IMR-90 (cell line): ENCODE measurements around the gene FAHD2A. TPM values are rescaled to one million over a fixed set of nuclear protein-coding genes. Genes with fewer than 3 reads are reported as not detected.

Source experiments
- ATAC-seq: fragments of 200-7000 bp; cut with Tn5 transposase; 2 replicates; pipeline ENCODE4 v1.9.1; 2020; ENCODE audit warnings: low read depth, mild to moderate bottlenecking, moderate library complexity
- BruUV-seq: library from RNA; stranded (reverse); fragments of 400-500 nt; replicated peaks from 2 replicates; lab custom pipeline; 2021; lab: Mats Ljungman, UMichigan
- CTCF ChIA-PET: fragments of 300-600 bp; formaldehyde crosslinking; extraction: SDS; loops from one replicate; lab custom pipeline; 2021; ENCODE audit warnings: antibody characterized with exemption; lab: Yijun Ruan, JAX
- POLR2A ChIA-PET: fragments of 300-600 bp; sonication (Branson Sonifier 250); formaldehyde crosslinking; loops from one replicate; lab custom pipeline; 2022; ENCODE audit warnings: antibody characterized with exemption; ENCODE audit not compliant: unreplicated experiment; lab: Charles Lee
- DNase-seq: peaks from one replicate; pipeline ENCODE4 v3.0.0; 2013
- H2AFZ ChIP-seq: replicated peaks from 2 replicates; pipeline ENCODE3; 2013; ENCODE audit warnings: low read length, mild to moderate bottlenecking; ENCODE audit not compliant: poor library complexity
- H2AK5ac ChIP-seq: 2 replicates; pipeline ENCODE4 v1.6.1; 2013; ENCODE audit warnings: low read depth, low read length, inconsistent platforms
- H2AK9ac ChIP-seq: replicated peaks from 2 replicates; pipeline ENCODE3; 2013; ENCODE audit warnings: mild to moderate bottlenecking, low read depth, low read length, moderate library complexity; ENCODE audit not compliant: poor library complexity
- H2BK120ac ChIP-seq: 2 replicates; pipeline ENCODE4 v1.6.1; 2013; ENCODE audit warnings: low read depth, low read length, inconsistent platforms
- H2BK15ac ChIP-seq: 3 replicates; pipeline ENCODE4 v1.6.1; 2013; ENCODE audit warnings: low read depth, low read length, inconsistent platforms
- H2BK20ac ChIP-seq: 2 replicates; pipeline ENCODE4 v1.6.1; 2013; ENCODE audit warnings: low read depth, mild to moderate bottlenecking, inconsistent platforms, low read length, moderate library complexity
- H2BK5ac ChIP-seq: 2 replicates; pipeline ENCODE4 v1.6.1; 2013; ENCODE audit warnings: mild to moderate bottlenecking, low read depth, low read length, inconsistent platforms; ENCODE audit not compliant: poor library complexity, severe bottlenecking
- H3K14ac ChIP-seq: replicated peaks from 2 replicates; pipeline ENCODE4 v1.6.1; 2013; ENCODE audit warnings: low read depth, low read length, inconsistent platforms
- H3K18ac ChIP-seq: 2 replicates; pipeline ENCODE4 v1.6.1; 2013; ENCODE audit warnings: low read depth, low read length, control low read depth
- H3K23ac ChIP-seq: 2 replicates; pipeline ENCODE4 v1.6.1; 2013; ENCODE audit warnings: low read depth, low read length, inconsistent platforms
- H3K27ac ChIP-seq: 2 replicates; pipeline ENCODE4 v1.5.1; 2013; ENCODE audit warnings: mild to moderate bottlenecking, control low read depth, low read length; ENCODE audit not compliant: insufficient read depth
- H3K27me3 ChIP-seq: 2 replicates; pipeline ENCODE4 v1.6.1; 2013; ENCODE audit warnings: low read length; ENCODE audit not compliant: control insufficient read depth, insufficient read depth
- H3K36me3 ChIP-seq: 2 replicates; pipeline ENCODE4 v1.6.1; 2013; ENCODE audit warnings: low read length, mixed read lengths; ENCODE audit not compliant: control insufficient read depth, insufficient read depth
- H3K4ac ChIP-seq: 2 replicates; pipeline ENCODE4 v1.6.1; 2013; ENCODE audit warnings: low read depth, low read length, inconsistent platforms
- H3K4me1 ChIP-seq: 2 replicates; pipeline ENCODE4 v1.6.1; 2013; ENCODE audit warnings: low read length, mixed read lengths; ENCODE audit not compliant: control insufficient read depth, insufficient read depth
- H3K4me2 ChIP-seq: 2 replicates; pipeline ENCODE4 v1.6.1; 2013; ENCODE audit warnings: low read depth, mild to moderate bottlenecking, control low read depth, low read length, moderate library complexity
- H3K4me3 ChIP-seq: 2 replicates; pipeline ENCODE4 v1.5.1; 2013; ENCODE audit warnings: low read depth, mild to moderate bottlenecking, control low read depth, low read length, moderate library complexity; ENCODE audit not compliant: insufficient read depth
- H3K56ac ChIP-seq: 2 replicates; pipeline ENCODE4 v1.6.1; 2013; ENCODE audit warnings: low read length, inconsistent platforms; ENCODE audit not compliant: insufficient read depth; ENCODE audit errors: extremely low read depth
- H3K79me1 ChIP-seq, 2 experiments: 2 replicates each; pipeline ENCODE4 v1.6.1; 2013; ENCODE audit warnings: low read length in 2 of 2, inconsistent platforms in 1 of 2, low read depth in 1 of 2
- H3K9ac ChIP-seq: 2 replicates; pipeline ENCODE4 v1.6.1; 2013; ENCODE audit warnings: low read depth, low read length, control low read depth
- H3K9me1 ChIP-seq: 2 replicates; pipeline ENCODE4 v1.6.1; 2013; ENCODE audit warnings: low read length, inconsistent platforms; ENCODE audit not compliant: insufficient read depth
- H3K9me3 ChIP-seq: 2 replicates; pipeline ENCODE4 v1.6.1; 2013; ENCODE audit warnings: low read length; ENCODE audit not compliant: control insufficient read depth, insufficient read depth
- H4K20me1 ChIP-seq: 2 replicates; pipeline ENCODE4 v1.6.1; 2013; ENCODE audit warnings: low read length, inconsistent platforms; ENCODE audit not compliant: insufficient read depth
- H4K5ac ChIP-seq: 2 replicates; pipeline ENCODE4 v1.6.1; 2013; ENCODE audit warnings: mild to moderate bottlenecking, low read depth, low read length, control low read depth
- H4K8ac ChIP-seq, 2 experiments: 2 replicates each; pipeline ENCODE4 v1.6.1; 2013; ENCODE audit warnings: low read depth in 2 of 2, low read length in 2 of 2, control low read depth in 1 of 2, inconsistent platforms in 1 of 2
- H4K91ac ChIP-seq: 2 replicates; pipeline ENCODE4 v1.6.1; 2013; ENCODE audit warnings: low read depth, low read length, inconsistent platforms; ENCODE audit not compliant: insufficient read depth
- MAFK ChIP-seq: IDR thresholded peaks from 2 replicates; pipeline ENCODE4 v1.6.1; 2012; ENCODE audit warnings: low read depth, low read length, improper control_type of control experiment
- MXI1 ChIP-seq: IDR thresholded peaks from 2 replicates; pipeline ENCODE4 v1.6.1; 2012; ENCODE audit warnings: low read depth, mild to moderate bottlenecking, low read length, moderate library complexity, borderline replicate concordance
- WGBS, 2 experiments: methylation state at CpG; one replicate each; pipeline versions ENCODE4 v1.1.5 to v1.1.7; 2013; ENCODE audit warnings: missing lambda C conversion rate in 2 of 2; ENCODE audit not compliant: insufficient read length in 1 of 2; ENCODE audit errors: extremely low coverage in 2 of 2; 5-methylcytosine and 5-hydroxymethylcytosine counted together
- dilution Hi-C: fragments of 300-500 bp; cut with HindIII; formaldehyde crosslinking; loops from one replicate; pipeline ENCODE4 v1.14.3; 2018; ENCODE audit warnings: low sequenced_read_pairs; ENCODE audit not compliant: unreplicated experiment
- in situ Hi-C: fragments of 300-500 bp; cut with MboI; formaldehyde crosslinking; loops from 3 replicates; pipeline ENCODE4 v1.14.3; 2019; ENCODE audit warnings: low sequenced_read_pairs, inconsistent platforms, mixed read lengths
- intact Hi-C: fragments of 100-400 bp; cut with micrococcal nuclease; formaldehyde crosslinking; loops from 2 replicates; pipeline ENCODE4 v1.10.0; 2022
- polyA plus RNA-seq, 3 experiments: library from polyadenylated mRNA; depleted of rRNA; stranded (reverse); fragments of >200 nt; gene quantifications; 2 replicates each; pipeline ENCODE4 v1.2.3, GENCODE V29; 2012; ENCODE audit warnings: low replicate concordance in 1 of 3
- total RNA-seq: library from RNA; depleted of rRNA; stranded (reverse); fragments of >200 nt; gene quantifications from 2 replicates; pipeline ENCODE4 v1.2.3, GENCODE V29; 2012
- TF ChIP-seq, protein P1 (sequence below): fragments of 150-350 bp; IDR thresholded peaks from 2 replicates; pipeline ENCODE4 v1.6.1; 2017; ENCODE audit warnings: mild to moderate bottlenecking, antibody characterized with exemption, low read length, low read depth
- TF ChIP-seq, protein P2 (sequence below): fragments of 150-350 bp; IDR thresholded peaks from 2 replicates; pipeline ENCODE4 v1.6.1; 2016; ENCODE audit warnings: low read depth, mild to moderate bottlenecking, low read length, moderate library complexity, borderline replicate concordance

FAHD2A gene
- total and polyA plus RNA-seq, 2 of the 4 experiments (the other 2 are of a cell fraction): 35.1 to 36.2 TPM

DNA sequence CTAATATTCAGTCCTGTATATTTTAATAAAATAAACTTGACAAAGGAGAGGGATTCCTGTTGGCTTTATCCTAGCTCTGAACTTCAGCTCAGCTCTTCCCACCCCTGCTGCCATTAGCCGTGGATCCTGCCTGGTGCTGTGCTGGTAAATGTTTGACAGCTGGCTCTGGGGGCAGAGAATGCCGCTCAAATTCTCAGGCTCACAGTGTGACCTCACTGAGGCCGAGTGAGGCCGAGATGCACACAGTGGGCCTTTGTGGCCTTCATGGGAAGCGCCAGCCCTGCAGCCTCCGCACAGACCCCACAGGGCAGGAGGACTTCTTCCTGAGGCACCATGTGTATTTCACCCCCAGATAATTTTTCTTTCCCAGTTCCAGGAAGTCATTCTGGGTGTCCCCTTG, 16.5 kb upstream of the FAHD2A start:
- in situ Hi-C loops (no loop called here), intact Hi-C loops (no loop called here), dilution Hi-C loops (no loop called here)
- Histone ChIP-seq H3K14ac (no peak overlapping the region), H3K9me3 (no peaks in the 10 kb centered on the region), H3K56ac (no peak overlapping the region), H3K4me3 (no peak overlapping the region), H3K79me1 (no peaks in the 10 kb centered on the region), H3K4me2 (no peak overlapping the region), H2BK20ac (no peak overlapping the region), H2BK120ac (no peak overlapping the region), H3K9me1 (no peaks in the 10 kb centered on the region; the same call in 1 of the 2 replicates), H2BK5ac (no peak overlapping the region), H4K91ac (no peak overlapping the region), H3K9ac (no peak overlapping the region), H2BK15ac (no peak overlapping the region), H2AK5ac (no peak overlapping the region), H4K8ac (no peak overlapping the region), H4K5ac (no peak overlapping the region), H3K4me1 (no peaks in the 10 kb centered on the region), H3K36me3 (no peaks in the 10 kb centered on the region), H3K27ac (no peak overlapping the region), H2AK9ac (no peak overlapping the region), H3K4ac (no peak overlapping the region), H4K20me1 (no peaks in the 10 kb centered on the region), H3K18ac (no peak overlapping the region), H2AFZ (no peak overlapping the region), H3K27me3 (peaks cover 3% of the 10 kb centered on the region), H3K23ac (no peak overlapping the region)
- DNase-seq (no peak), ATAC-seq (no peak)
- 52% methylated on average over 3 of the region's 6 CpGs; no CpG with 5 or more reads in 1 of the 2 experiments for WGBS, 2 experiments
- CTCF ChIA-PET: no interaction called here
- BruUV-seq: no TSS peak
- POLR2A ChIA-PET: no interaction called here
- TF ChIP-seq, protein P1, sequence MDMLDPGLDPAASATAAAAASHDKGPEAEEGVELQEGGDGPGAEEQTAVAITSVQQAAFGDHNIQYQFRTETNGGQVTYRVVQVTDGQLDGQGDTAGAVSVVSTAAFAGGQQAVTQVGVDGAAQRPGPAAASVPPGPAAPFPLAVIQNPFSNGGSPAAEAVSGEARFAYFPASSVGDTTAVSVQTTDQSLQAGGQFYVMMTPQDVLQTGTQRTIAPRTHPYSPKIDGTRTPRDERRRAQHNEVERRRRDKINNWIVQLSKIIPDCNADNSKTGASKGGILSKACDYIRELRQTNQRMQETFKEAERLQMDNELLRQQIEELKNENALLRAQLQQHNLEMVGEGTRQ: no peak
- TF ChIP-seq MAFK: no peak
- TF ChIP-seq MXI1: no peak
- TF ChIP-seq, protein P2, sequence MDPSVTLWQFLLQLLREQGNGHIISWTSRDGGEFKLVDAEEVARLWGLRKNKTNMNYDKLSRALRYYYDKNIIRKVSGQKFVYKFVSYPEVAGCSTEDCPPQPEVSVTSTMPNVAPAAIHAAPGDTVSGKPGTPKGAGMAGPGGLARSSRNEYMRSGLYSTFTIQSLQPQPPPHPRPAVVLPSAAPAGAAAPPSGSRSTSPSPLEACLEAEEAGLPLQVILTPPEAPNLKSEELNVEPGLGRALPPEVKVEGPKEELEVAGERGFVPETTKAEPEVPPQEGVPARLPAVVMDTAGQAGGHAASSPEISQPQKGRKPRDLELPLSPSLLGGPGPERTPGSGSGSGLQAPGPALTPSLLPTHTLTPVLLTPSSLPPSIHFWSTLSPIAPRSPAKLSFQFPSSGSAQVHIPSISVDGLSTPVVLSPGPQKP: no peak
